HepG2 (cell line): ENCODE results near the gene ACER3. TPM values are rescaled to one million over a fixed set of nuclear protein-coding genes. Genes with fewer than 3 reads are reported as not detected.

ENCODE experiments used
- ATAC-seq: fragments of 200-7000 bp; cut with Tn5 transposase; 3 replicates; pipeline ENCODE4 v1.9.1; 2020; ENCODE audit warnings: mild to moderate bottlenecking, moderate library complexity
- BruUV-seq: library from RNA; stranded (reverse); fragments of 400-500 nt; replicated peaks from 2 replicates; lab custom pipeline; 2021; lab: Mats Ljungman, UMichigan
- CTCF ChIA-PET: fragments of 300-600 bp; formaldehyde crosslinking; extraction: SDS; loops from one replicate; lab custom pipeline; 2021; ENCODE audit warnings: low total read pairs, inconsistent platforms, low intra/inter-chr PET ratio; lab: Yijun Ruan, JAX
- POLR2A ChIA-PET: fragments of 350-600 bp; sonication (Branson Sonifier 250); formaldehyde crosslinking; loops from one replicate; lab custom pipeline; 2020; ENCODE audit warnings: antibody characterized with exemption, inconsistent platforms; lab: Yijun Ruan, JAX
- DNase-seq: peaks from one replicate; pipeline ENCODE4 v3.0.0-alpha.2; 2015; ENCODE audit warnings: low spot score
- FAIRE-seq: peaks from 3 replicates; lab custom pipeline; 2011; peaks lifted over from hg19 to GRCh38; lab: Jason Lieb, UNC
- H2AFZ ChIP-seq: one replicate; pipeline ENCODE4 v1.6.1; 2011; ENCODE audit warnings: low read length, inconsistent platforms
- H3K27ac ChIP-seq: fragments of 300-600 bp; 3 replicates; pipeline ENCODE4 v1.8.0; 2011; ENCODE audit warnings: mixed run types, mild to moderate bottlenecking, mixed read lengths, low read length, inconsistent platforms; ENCODE audit not compliant: insufficient read depth; ENCODE audit errors: extremely low read length
- H3K27me3 ChIP-seq, 2 experiments: fragments of 200-600 bp in 1 of 2; 2 replicates in 1 of 2; 3 replicates in 1 of 2; pipeline versions ENCODE4 v1.6.0 to v1.8.0; 2011; ENCODE audit warnings: low read length in 2 of 2, mild to moderate bottlenecking in 2 of 2, moderate library complexity in 2 of 2, inconsistent platforms in 1 of 2; ENCODE audit not compliant: insufficient read depth in 2 of 2, control insufficient read depth in 1 of 2
- H3K36me3 ChIP-seq, 2 experiments: fragments of 200-600 bp in 1 of 2; replicated peaks in 1 of 2; 2 replicates in 1 of 2; 3 replicates in 1 of 2; pipeline versions ENCODE4 v1.5.1 to v1.8.0; 2011; ENCODE audit warnings: low read length in 2 of 2, inconsistent platforms in 1 of 2; ENCODE audit not compliant: insufficient read depth in 2 of 2, control insufficient read depth in 1 of 2
- H3K4me1 ChIP-seq: 2 replicates; pipeline ENCODE4 v1.5.1; 2012; ENCODE audit warnings: low read length, inconsistent platforms; ENCODE audit not compliant: insufficient read depth
- H3K4me2 ChIP-seq: 2 replicates; pipeline ENCODE4 v1.6.0; 2011; ENCODE audit warnings: low read depth, low read length, inconsistent platforms
- H3K4me3 ChIP-seq, 3 experiments: fragments of 200-600 bp in 1 of 3; sonication (generic), shearing (Covaris generic) in 1 of 3; replicated peaks in 1 of 3; 2 replicates each; pipeline ENCODE4 v1.5.1; 2011 to 2016; ENCODE audit warnings: low read length in 3 of 3, inconsistent platforms in 2 of 3, low read depth in 2 of 3, mild to moderate bottlenecking in 2 of 3, control low read depth in 1 of 3, mixed read lengths in 1 of 3; ENCODE audit not compliant: insufficient read depth in 1 of 3
- H3K79me2 ChIP-seq: one replicate; pipeline ENCODE4 v1.6.1; 2011; ENCODE audit warnings: low read length, inconsistent platforms; ENCODE audit not compliant: insufficient read depth
- H3K9ac ChIP-seq: 2 replicates; pipeline ENCODE4 v1.6.0; 2011; ENCODE audit warnings: mild to moderate bottlenecking, low read depth, low read length, inconsistent platforms; ENCODE audit not compliant: insufficient read depth
- H3K9me3 ChIP-seq: 2 replicates; pipeline ENCODE4 v1.5.1; 2012; ENCODE audit warnings: mild to moderate bottlenecking, low read length
- H4K20me1 ChIP-seq: 2 replicates; pipeline ENCODE4 v1.6.0; 2011; ENCODE audit warnings: inconsistent platforms, mild to moderate bottlenecking, low read length, moderate library complexity; ENCODE audit not compliant: insufficient read depth
- CC2D1A ChIP-seq: sonication (generic); formaldehyde crosslinking; IDR thresholded peaks from 2 replicates; pipeline ENCODE4 v1.8.1; 2023; ENCODE audit warnings: mild to moderate bottlenecking, missing genetic modification reagents
- CCDC6 ChIP-seq: sonication (generic); formaldehyde crosslinking; IDR thresholded peaks from 2 replicates; pipeline ENCODE4 v1.8.1; 2022; ENCODE audit warnings: mild to moderate bottlenecking, missing genetic modification reagents, moderate library complexity
- FOXK1 ChIP-seq: sonication (generic); formaldehyde crosslinking; IDR thresholded peaks from 2 replicates; pipeline ENCODE4 v1.4.0; 2020; ENCODE audit warnings: low read depth, missing genetic modification reagents, borderline replicate concordance
- HMGA1 ChIP-seq: sonication (generic); formaldehyde crosslinking; conservative IDR thresholded peaks from 2 replicates; pipeline ENCODE4 v1.4.0; 2020; ENCODE audit warnings: missing genetic modification reagents
- HOXA5 ChIP-seq: sonication (generic); formaldehyde crosslinking; IDR thresholded peaks from 2 replicates; pipeline ENCODE4 v1.4.0; 2020; ENCODE audit warnings: missing genetic modification reagents
- IKZF4 ChIP-seq: sonication (generic); formaldehyde crosslinking; IDR thresholded peaks from 2 replicates; pipeline ENCODE4 v1.5.1; 2020; ENCODE audit warnings: borderline replicate concordance, mild to moderate bottlenecking, low read depth, missing genetic modification reagents; ENCODE audit errors: not compliant biosample characterization
- SMARCE1 ChIP-seq: fragments of 450-650 bp; IDR thresholded peaks from 2 replicates; pipeline ENCODE4 v1.6.1; 2017; ENCODE audit warnings: borderline replicate concordance
- TBX2 ChIP-seq: sonication (generic); formaldehyde crosslinking; IDR thresholded peaks from 2 replicates; pipeline ENCODE4 v1.5.0; 2020; ENCODE audit warnings: missing genetic modification reagents, mild to moderate bottlenecking, borderline replicate concordance
- ZNF326 ChIP-seq: sonication (generic); formaldehyde crosslinking; IDR thresholded peaks from 2 replicates; pipeline ENCODE4 v1.4.0; 2020; ENCODE audit warnings: missing genetic modification reagents, borderline replicate concordance
- ZNF556 ChIP-seq: sonication (generic); formaldehyde crosslinking; IDR thresholded peaks from 2 replicates; pipeline ENCODE4 v1.4.0; 2020; ENCODE audit warnings: mild to moderate bottlenecking, missing genetic modification reagents, borderline replicate concordance
- ZNF558 ChIP-seq: sonication (generic); formaldehyde crosslinking; IDR thresholded peaks from 2 replicates; pipeline ENCODE4 v1.9.0; 2022; ENCODE audit warnings: mild to moderate bottlenecking, missing genetic modification reagents, borderline replicate concordance
- ZNF563 ChIP-seq: sonication (generic); formaldehyde crosslinking; IDR thresholded peaks from 2 replicates; pipeline ENCODE4 v1.8.0; 2022; ENCODE audit warnings: mild to moderate bottlenecking, moderate library complexity, missing genetic modification reagents
- ZNF768 ChIP-seq: sonication (generic); formaldehyde crosslinking; IDR thresholded peaks from 2 replicates; pipeline ENCODE4 v1.4.0; 2020; ENCODE audit warnings: missing genetic modification reagents
- ZNF883 ChIP-seq: sonication (generic); formaldehyde crosslinking; IDR thresholded peaks from 2 replicates; pipeline ENCODE4 v1.5.1; 2020; ENCODE audit warnings: mild to moderate bottlenecking, missing genetic modification reagents; ENCODE audit errors: not compliant biosample characterization
- WGBS: methylation state at CpG from one replicate; pipeline ENCODE4 v1.1.6; 2017; ENCODE audit warnings: low lambda C conversion rate; 5-methylcytosine and 5-hydroxymethylcytosine counted together
- in situ Hi-C: cut with HindIII; loops from 2 replicates; pipeline ENCODE4 v1.10.0; 2017; ENCODE audit warnings: low pct_unique_long_range_greater_than_20kb; ENCODE audit not compliant: extremely low pct_ligation_motif_present
- intact Hi-C: fragments of 100-400 bp; cut with micrococcal nuclease; formaldehyde crosslinking; loops from one replicate; pipeline ENCODE4 v1.10.0; 2022; ENCODE audit not compliant: unreplicated experiment
- polyA plus RNA-seq, 8 experiments: library from polyadenylated mRNA; depleted of rRNA in 3 of 8; stranded (reverse) in 7 of 8; unstranded in 1 of 8; fragments of >200 nt; fragmentation: Illumina TruSeq in 4 of 8; extraction: Trizol in 4 of 8; gene quantifications; 2 replicates each; pipeline versions ENCODE4 v1.2.1 to v1.2.3, GENCODE V29; 2011 to 2016; ENCODE audit warnings: low read depth in 4 of 8, missing spikeins in 1 of 8, mixed read lengths in 1 of 8; ENCODE audit not compliant: insufficient read depth in 1 of 8
- total RNA-seq, 5 experiments: library from RNA; depleted of rRNA; stranded (reverse); fragments of >200 nt; fragmentation: Illumina TruSeq; extraction: Trizol; gene quantifications; 2 replicates each; pipeline ENCODE4 v1.2.3, GENCODE V29; 2016; ENCODE audit warnings: low read depth in 1 of 5
- TF ChIP-seq, protein P1 (sequence below): sonication (generic); formaldehyde crosslinking; IDR thresholded peaks from 2 replicates; pipeline ENCODE4 v1.8.0; 2022; ENCODE audit warnings: missing genetic modification reagents, mild to moderate bottlenecking, moderate library complexity, borderline replicate concordance
- TF ChIP-seq, protein P2 (sequence below): sonication (generic); formaldehyde crosslinking; IDR thresholded peaks from 2 replicates; pipeline ENCODE4 v1.8.1; 2022; ENCODE audit warnings: low read depth, mild to moderate bottlenecking, missing genetic modification reagents

Gene ACER3
- total and polyA plus RNA-seq, 2 of the 13 experiments (the other 11 are each of a cell fraction or from before 2014, with no cell fraction given): 6.0 to 9.8 TPM

DNA sequence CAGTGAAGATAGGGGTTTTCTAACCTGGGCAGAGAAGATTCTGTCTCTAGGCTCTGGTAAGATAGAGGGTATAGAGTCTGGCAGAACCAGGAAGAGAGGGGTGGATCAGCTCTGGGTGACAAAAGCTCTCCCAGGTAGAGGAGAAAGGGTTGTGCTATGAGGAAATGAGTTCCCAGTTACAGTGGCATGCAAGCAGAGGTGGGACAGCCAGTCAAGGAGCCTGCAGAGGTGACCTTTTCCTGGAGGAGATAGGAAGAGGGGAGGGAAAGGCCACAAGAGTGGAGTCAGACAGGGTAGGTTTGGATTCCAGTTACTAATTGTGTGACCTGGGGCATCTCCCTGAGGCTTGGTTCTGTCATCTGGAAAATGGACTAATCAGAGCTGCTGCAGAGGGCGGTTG, 202.7 kb downstream of the ACER3 start (continued):
- TF ChIP-seq, protein P1, sequence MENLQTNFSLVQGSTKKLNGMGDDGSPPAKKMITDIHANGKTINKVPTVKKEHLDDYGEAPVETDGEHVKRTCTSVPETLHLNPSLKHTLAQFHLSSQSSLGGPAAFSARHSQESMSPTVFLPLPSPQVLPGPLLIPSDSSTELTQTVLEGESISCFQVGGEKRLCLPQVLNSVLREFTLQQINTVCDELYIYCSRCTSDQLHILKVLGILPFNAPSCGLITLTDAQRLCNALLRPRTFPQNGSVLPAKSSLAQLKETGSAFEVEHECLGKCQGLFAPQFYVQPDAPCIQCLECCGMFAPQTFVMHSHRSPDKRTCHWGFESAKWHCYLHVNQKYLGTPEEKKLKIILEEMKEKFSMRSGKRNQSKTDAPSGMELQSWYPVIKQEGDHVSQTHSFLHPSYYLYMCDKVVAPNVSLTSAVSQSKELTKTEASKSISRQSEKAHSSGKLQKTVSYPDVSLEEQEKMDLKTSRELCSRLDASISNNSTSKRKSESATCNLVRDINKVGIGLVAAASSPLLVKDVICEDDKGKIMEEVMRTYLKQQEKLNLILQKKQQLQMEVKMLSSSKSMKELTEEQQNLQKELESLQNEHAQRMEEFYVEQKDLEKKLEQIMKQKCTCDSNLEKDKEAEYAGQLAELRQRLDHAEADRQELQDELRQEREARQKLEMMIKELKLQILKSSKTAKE (CRISPR knock-in tag): no peak

DNA sequence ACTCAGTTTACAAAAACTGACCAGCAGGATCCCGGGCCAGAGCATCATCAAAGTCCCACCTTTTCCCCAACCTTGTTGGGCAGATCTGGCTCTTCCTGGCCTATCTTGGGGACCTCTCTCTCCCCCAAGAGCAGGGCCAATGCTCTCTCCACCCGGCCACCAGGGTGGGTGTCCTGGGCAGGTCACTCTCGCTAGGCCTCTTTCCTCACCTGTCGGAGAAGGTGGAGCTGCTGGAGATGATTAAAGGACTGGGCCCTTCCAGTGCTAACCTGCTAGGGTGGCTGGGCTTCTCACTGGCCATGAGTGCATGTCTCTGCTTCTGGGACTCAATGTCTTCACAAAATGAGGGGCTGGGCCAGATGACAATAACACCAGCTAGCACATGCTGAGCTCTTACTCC, 203.1 kb downstream of the ACER3 start:
- intact Hi-C loops: no loop called here
- no peak for ATAC-seq
- TF ChIP-seq HMGA1 (CRISPR knock-in tag): no peak
- TF ChIP-seq TBX2 (CRISPR knock-in tag): no peak
- TF ChIP-seq ZNF768 (CRISPR knock-in tag): no peak
- TF ChIP-seq ZNF563 (CRISPR knock-in tag): no peak
- no peak for TF ChIP-seq IKZF4 (CRISPR knock-in tag)
- TF ChIP-seq, protein P2, sequence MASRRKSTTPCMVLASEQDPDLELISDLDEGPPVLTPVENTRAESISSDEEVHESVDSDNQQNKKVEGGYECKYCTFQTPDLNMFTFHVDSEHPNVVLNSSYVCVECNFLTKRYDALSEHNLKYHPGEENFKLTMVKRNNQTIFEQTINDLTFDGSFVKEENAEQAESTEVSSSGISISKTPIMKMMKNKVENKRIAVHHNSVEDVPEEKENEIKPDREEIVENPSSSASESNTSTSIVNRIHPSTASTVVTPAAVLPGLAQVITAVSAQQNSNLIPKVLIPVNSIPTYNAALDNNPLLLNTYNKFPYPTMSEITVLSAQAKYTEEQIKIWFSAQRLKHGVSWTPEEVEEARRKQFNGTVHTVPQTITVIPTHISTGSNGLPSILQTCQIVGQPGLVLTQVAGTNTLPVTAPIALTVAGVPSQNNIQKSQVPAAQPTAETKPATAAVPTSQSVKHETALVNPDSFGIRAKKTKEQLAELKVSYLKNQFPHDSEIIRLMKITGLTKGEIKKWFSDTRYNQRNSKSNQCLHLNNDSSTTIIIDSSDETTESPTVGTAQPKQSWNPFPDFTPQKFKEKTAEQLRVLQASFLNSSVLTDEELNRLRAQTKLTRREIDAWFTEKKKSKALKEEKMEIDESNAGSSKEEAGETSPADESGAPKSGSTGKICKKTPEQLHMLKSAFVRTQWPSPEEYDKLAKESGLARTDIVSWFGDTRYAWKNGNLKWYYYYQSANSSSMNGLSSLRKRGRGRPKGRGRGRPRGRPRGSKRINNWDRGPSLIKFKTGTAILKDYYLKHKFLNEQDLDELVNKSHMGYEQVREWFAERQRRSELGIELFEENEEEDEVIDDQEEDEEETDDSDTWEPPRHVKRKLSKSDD (CRISPR knock-in tag): no peak
- TF ChIP-seq ZNF326 (CRISPR knock-in tag): no peak
- TF ChIP-seq ZNF883: no peak
- no peak for TF ChIP-seq SMARCE1
- TF ChIP-seq HOXA5 (CRISPR knock-in tag): no peak
- TF ChIP-seq CC2D1A (CRISPR knock-in tag): no peak
- TF ChIP-seq ZNF558 (CRISPR knock-in tag): no peak
- TF ChIP-seq ZNF556 (CRISPR knock-in tag): no peak
- no peak for TF ChIP-seq FOXK1 (CRISPR knock-in tag)
- no peak for TF ChIP-seq CCDC6 (CRISPR knock-in tag)
- Histone ChIP-seq H3K27ac (no peak overlapping the region), H3K4me2 (no peak overlapping the region), H3K79me2 (no peaks in the 10 kb centered on the region), H3K4me1 (peaks cover 51% of the 10 kb centered on the region), H3K9me3 (peaks cover 6% of the 10 kb centered on the region), H3K4me3 (no peak overlapping the region), H3K9ac (no peak overlapping the region), H3K36me3 (no peaks in the 10 kb centered on the region), H4K20me1 (0 out of 2 replicates have a peak, but pooled peaks cover 4% of the 10 kb centered on the region), H3K27me3 (peaks cover 14 to 34% of the 10 kb centered on the region in 2 experiments; a peak in 4 of 5 replicates), H2AFZ (no peak overlapping the region)
- no peak for FAIRE-seq
- no peak for DNase-seq
- in situ Hi-C loops: no loop called here
- no CpG with 5 or more reads among the region's 4 CpGs for WGBS
- no TSS peak for BruUV-seq
- CTCF ChIA-PET: no interaction called here
- POLR2A ChIA-PET: interaction anchor here (3.6 kb wide), 1 partner anchor 31 kb away, joined by 16 read pairs; no protein-coding TSS in a partner anchor
